Kidney glomerular epithelial cell (primary cell): Measurements from ENCODE around the gene CFAP20DC.
"Not testable (repeated sequence)": the region's sequence is repeated elsewhere in the genome, so short reads cannot be mapped to it uniquely, and the experiment has no call there.

ENCODE experiments used
- DNase-seq: peaks from one replicate; lab custom pipeline; 2025; lab: John Stamatoyannopoulos, UW

Gene CFAP20DC

GRCh38 chr3:59017617-59017984 lies 32.2 kb downstream of the CFAP20DC start:
- peak; percentile 79 for DNase-seq

DNA sequence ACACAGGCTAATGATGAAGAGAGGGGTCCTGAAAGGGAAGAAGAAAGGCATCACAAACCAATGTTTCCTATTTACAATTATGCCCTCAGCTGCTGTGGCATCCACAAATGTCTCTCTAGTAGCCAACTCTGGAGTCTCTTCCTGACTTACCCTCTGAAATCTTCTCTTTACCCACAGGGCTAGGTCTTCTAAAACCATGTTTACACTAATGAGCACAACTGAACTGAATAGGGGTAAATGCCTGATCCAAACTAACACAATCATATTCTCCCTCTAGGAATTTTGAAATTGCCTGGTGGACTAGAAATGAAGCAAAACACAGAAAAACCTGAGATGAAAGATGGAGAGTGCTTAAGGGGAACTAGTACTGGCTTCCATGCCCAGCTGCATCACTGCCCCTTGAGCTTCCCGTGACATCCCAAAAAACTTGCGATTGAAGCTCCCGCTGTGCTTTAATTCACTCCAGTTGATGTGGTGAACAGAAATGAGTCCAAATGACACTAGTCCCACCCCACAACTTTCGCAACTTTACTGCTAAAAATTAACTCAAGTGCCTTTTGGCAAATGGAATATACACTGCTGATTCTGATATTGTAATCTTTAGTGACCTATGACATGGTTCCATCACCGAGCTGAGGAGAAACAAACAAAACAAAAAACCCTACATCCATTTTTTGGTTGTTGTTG lies 32.8 kb downstream of the CFAP20DC start:
- DNase-seq, result peak; percentile 60

- no peak for DNase-seq
These were observed 36.2 kb downstream of the CFAP20DC start for GRCh38 chr3:59013611-59014010.

DNA sequence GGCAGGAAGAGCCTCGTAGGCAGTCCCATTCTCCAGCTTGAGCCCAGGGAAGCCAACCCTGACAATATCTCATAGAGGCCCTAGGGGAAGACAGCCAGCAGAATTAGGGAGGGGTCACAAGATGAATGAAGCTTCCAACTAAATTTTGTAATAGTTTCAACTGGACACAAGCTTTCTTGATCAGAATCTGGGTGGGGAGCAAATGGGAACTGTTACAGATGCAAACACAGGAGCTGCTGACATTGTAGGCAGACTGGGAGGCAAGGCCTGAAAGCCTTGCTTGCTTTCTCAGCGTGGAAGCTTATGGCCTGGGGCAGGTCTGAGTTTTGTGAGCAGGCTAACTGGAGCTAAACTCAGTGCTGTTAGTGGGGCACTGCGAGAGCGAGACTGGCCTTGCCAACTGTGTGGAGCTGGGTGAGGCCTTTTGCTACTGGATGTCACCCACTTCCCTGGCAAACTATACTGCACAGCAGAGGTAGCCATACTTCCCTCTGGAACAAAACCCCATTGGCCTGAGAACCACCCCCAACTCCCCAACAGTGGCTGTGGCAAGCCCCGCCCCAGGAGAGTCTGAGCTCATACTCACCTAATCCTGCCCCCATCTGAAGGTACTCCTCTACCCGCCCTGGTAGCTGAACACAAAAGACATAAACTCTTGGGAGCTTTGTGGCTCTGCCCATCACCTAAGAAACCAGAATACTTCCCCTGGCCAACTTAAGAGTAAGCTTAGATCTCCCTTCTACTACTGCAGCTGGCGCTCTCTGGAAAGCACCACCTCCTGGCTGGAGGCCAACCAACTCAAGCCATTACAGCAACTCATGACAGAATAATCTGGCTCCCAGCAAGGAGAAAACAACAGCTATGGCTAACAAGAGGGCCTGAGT lies 42.9 kb downstream of the CFAP20DC start:
- peak; percentile 47 for DNase-seq

- no peak for DNase-seq
These were observed 48.1 kb downstream of the CFAP20DC start for GRCh38 chr3:59001675-59002074.

DNA sequence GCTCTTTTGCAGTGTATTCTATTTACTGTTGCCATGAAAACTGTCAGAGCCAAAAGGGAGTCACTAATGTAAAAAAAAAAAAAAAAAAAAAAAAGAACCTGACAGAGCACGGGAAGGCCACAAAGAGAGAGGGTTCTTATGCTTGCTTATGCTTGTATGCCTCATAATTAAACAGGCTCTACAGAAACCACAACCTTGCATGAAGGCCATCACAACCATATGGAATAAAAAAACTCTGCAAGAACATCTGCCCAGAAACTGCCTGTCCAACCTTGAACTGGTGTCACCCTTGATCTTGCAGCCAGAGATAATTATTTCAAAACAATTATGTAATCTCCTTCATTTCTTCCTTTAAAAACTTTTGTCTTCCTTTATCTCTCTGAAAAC lies 50.1 kb downstream of the CFAP20DC start:
- DNase-seq, result no peak

- no peak for DNase-seq
These were observed 50.6 kb downstream of the CFAP20DC start for GRCh38 chr3:58999134-58999773.

GRCh38 chr3:58998476-58999117 lies 51.2 kb downstream of the CFAP20DC start:
- DNase-seq, result peak; percentile 97

- DNase-seq, result no peak
These were observed 53.1 kb downstream of the CFAP20DC start for GRCh38 chr3:58996730-58997129.

- peak; percentile 87 for DNase-seq
These were observed 55.0 kb downstream of the CFAP20DC start for GRCh38 chr3:58994746-58995330.

- DNase-seq, result no peak
These were observed 56.3 kb downstream of the CFAP20DC start for GRCh38 chr3:58993547-58993946.

GRCh38 chr3:58991623-58992022 lies 58.2 kb downstream of the CFAP20DC start:
- no peak for DNase-seq

- DNase-seq, result no peak
These were observed 58.8 kb downstream of the CFAP20DC start for GRCh38 chr3:58991026-58991425.

- no peak for DNase-seq
These were observed 59.9 kb downstream of the CFAP20DC start for GRCh38 chr3:58989955-58990354.

- no peak for DNase-seq
These were observed 60.7 kb downstream of the CFAP20DC start for GRCh38 chr3:58989163-58989562.

- DNase-seq, result no peak
These were observed 61.8 kb downstream of the CFAP20DC start for GRCh38 chr3:58988041-58988440.

GRCh38 chr3:58986654-58987053 lies 63.2 kb downstream of the CFAP20DC start:
- DNase-seq, result no peak

- DNase-seq, result no peak
These were observed 70.0 kb downstream of the CFAP20DC start for GRCh38 chr3:58979840-58980239.

DNA sequence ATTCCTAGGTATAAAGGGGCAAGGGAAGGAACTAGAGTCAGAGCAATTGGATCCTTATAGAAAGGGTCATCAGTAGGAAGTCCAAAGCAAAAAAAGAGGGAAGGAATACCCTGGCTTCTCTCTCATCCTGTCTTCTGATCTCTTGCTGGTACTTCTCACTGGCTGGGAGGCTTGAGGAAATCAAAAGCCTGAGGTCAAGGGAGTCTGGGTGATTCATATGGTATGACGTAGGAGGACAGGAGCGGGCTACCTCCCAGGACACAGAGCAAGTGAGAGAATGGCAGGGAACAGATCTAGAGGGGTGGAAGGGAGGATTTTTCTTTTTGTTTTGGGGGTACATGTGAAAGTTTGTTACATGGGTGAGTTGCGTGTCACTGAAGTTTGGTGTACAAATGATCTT lies 76.0 kb downstream of the CFAP20DC start:
- DNase-seq, result peak; percentile 26

GRCh38 chr3:58967866-58968265 lies 82.0 kb downstream of the CFAP20DC start:
- not testable (repeated sequence) for DNase-seq

DNA sequence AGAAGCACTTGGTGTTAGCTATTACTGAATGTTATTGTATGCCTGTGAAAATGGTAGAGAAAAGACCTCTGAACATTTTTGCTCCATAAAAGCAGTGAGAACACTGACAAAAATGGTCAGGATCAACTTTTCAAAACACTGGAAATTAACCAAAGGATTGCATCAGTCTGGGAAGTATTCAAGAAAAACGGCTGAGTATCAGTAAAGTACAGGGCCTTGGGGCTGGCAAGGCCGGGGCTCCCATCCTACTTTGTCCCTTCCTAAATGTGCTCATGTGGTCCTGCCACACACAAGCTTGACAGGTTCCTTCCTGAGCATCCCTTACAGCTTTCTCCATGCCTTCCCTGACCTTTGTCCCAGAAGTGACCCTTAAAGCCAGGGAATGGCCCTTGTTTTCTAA lies 84.0 kb downstream of the CFAP20DC start:
- no peak for DNase-seq

- no peak for DNase-seq
These were observed 85.8 kb downstream of the CFAP20DC start for GRCh38 chr3:58963928-58964503.
